LNCAP (cell line): ENCODE measurements around the gene VPS25.

Experiments
- TF ChIP-seq, protein P1 (sequence below): fragments of 450-650 bp; IDR thresholded peaks from 2 replicates; pipeline ENCODE4 v1.5.1; 2017; ENCODE audit warnings: mild to moderate bottlenecking

Gene VPS25

DNA sequence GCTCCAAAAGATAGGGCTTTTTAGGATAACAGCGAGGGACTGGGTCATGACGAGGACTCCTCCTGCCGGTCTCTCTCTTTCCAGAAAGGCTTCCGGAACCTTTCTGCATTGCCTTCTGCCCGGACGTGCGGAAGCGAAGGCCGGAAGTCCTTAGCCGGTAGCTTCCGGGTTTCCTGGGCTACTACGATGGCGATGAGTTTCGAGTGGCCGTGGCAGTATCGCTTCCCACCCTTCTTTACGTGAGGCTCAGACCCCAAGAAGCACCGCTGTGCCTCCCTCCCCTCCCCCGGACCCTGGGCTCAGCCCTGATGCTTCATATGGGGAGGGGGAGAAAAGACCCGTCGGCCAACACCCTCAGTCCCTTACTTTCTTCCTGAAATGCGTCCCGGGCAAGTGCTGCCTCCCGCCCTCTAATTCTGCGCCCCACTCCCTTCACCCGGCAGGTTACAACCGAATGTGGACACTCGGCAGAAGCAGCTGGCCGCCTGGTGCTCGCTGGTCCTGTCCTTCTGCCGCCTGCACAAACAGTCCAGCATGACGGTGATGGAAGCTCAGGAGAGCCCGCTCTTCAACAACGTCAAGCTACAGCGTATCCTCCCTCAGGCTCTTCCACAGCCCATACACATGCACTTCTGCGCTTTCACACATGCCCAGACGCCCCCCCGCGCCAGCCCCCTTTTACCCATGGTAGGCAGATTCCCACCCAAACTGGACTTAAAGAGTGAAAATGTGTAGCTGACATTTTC, at the start of gene VPS25:
Gene VPS25, plus strand, starts transcription at position 160 of the 746 bp plus-strand sequence. Its CDS starts 27 bp downstream, at position 187.
- TF ChIP-seq, protein P1, sequence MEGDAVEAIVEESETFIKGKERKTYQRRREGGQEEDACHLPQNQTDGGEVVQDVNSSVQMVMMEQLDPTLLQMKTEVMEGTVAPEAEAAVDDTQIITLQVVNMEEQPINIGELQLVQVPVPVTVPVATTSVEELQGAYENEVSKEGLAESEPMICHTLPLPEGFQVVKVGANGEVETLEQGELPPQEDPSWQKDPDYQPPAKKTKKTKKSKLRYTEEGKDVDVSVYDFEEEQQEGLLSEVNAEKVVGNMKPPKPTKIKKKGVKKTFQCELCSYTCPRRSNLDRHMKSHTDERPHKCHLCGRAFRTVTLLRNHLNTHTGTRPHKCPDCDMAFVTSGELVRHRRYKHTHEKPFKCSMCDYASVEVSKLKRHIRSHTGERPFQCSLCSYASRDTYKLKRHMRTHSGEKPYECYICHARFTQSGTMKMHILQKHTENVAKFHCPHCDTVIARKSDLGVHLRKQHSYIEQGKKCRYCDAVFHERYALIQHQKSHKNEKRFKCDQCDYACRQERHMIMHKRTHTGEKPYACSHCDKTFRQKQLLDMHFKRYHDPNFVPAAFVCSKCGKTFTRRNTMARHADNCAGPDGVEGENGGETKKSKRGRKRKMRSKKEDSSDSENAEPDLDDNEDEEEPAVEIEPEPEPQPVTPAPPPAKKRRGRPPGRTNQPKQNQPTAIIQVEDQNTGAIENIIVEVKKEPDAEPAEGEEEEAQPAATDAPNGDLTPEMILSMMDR = no peak

DNA sequence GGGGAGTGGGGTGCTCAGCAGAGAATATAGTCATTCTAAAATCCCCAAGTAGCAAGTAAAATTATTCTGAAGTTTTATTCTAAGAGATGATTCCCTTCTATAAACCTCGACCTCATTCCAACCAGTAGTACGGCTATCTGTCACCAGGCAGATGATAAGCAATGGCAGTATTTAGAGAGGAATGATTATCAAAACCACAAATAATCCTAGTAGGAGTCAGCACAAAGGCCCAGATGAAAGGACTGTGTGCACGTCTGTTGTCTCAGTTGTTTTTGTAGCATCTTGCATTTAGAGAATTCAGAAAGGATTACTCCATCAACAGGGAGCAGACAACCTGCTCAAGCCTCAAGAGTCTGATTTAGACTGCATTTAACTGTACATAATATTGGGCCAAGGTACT, 49.6 kb upstream of the VPS25 start:
- TF ChIP-seq, protein P1 = no peak

DNA sequence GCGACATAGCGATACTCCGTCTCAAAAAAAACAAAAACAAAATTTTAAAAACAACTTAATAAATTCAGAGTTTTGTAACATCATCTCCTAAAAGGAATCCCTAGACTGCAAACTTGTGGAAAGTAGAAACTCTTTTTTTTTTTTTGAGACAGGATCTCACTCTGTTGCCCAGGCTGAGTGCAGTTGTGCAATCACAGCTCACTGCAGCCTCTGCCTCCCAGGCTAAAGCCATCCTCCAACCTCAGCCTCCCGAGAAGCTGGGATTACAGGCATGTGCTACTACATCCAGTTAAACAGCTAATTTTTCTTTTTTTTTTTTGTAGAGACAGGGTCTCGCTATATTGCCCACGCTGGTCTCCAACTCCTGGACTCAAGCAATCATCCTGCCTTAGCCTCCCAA, 48.1 kb upstream of the VPS25 start:
- TF ChIP-seq, protein P1 = no peak

DNA sequence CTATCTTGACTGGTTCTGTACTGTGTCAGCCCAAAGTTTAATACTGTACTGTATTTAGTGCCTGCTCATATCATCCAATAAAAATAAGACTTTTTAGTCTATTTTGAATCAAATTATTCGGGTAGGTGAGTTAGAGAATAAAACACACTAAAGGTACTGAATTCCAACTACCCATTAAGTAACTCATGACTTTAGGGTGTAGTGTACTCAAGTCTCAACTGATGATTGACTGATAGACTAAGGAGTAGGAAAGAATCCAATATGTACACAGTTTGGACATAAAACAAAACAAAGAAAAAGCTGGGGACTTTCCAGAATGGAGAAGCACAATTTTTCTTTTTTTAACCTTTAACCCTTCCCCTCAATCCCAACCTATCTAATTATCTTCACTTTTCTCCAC, 32.5 kb upstream of the VPS25 start:
- TF ChIP-seq, protein P1 = no peak

DNA sequence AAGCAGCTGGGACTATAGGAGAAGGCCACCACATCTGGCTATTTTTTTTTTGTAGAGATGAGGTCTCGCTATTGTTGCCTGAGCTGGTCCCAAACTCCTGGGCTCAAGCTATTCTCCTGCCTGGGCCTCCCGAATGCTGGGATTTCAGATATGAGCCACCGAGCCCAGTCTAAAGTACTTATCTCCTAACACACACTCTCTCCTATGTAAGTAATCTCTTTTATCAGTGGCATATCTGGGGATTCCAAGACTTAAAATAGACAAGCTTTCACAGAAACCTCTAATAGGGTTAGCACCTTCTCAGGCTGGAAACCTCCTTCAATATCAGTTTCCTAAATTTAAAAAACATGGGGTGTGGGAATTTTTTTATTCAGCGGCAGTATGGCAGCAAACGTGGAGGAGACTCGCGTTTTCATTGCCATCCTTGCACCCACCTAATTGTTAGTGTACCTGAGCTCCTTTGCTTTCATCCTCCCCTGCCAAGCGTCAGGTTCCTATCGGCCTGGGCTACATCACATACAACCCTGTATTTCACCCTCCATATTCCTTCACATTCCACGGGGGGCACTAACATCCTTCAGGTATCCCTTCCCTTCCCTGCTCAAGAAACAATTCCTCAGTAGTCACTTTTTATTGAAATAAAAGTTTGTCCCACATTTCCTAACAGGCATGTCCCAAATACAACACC, 29.5 kb upstream of the VPS25 start:
- TF ChIP-seq, protein P1 = no peak

DNA sequence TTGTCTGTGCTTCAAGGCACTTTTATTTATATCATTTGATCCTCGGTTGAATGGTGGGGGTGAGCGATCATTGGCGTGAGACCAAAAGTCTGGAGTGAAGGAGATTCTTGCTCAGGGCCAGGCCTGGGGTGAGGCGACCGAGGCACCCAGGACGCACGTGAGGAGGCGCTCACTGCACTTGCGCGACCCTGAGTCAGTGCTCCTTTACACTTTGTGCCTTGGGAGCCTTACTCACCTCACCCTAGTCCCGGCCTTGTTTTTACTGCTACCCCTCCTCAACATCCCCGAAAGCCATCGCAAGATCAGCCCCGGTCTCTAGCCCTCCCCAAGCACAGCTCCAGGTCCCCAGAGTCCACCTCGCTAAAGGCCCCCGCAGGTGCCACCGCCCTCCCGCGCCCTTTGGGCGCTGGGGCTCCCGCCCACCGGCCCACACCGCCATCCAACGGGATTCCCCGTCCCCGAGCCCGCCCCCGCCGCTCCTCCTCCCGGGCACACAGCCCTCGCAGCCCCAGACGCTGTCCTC, 28.9 kb upstream of the VPS25 start:
- TF ChIP-seq, protein P1 = no peak

DNA sequence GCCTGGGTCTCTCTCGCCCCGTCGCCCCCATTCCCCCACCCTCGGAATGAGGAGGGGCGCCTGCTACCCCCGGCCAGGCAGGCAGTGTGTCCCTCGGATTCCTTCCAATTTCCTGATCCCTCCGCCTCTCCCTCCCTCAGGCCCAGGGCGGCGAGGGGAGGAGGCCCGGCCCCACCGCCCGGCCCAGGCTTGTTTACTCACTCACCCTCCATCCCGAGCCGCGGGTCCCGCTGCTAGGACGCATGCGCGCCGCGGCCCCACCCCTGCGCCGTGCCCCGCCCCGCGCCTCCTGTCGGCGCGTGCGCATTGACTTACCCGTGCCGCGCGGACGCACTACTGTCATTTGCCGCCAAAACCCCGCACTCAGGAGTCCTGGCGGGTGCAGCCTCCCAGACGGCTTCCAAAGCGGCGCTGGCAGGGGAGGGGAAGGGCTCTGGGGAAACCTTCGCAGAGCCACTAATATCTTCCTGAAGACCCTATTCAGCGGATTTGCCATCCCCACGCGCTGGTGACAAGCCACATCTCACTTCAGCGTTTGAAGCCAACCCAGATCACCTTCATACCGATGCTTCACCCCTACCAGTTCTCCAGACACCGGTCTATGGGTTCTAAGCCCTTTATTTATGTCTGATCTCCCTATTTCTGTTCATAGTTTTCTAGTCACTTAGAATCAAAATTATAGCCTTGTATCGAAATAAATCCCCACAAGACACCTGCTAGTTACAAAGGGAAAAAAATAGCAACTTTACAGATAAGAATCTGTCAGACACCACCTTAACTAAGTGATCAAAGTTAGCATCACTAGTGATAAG, 28.2 kb upstream of the VPS25 start, which contains the start of gene EZH1:
Gene EZH1, minus strand, starts transcription at position 235 of the 812 bp plus-strand sequence. CDS start 16,099 bp downstream, outside the sequence.
- TF ChIP-seq, protein P1 = no peak
